ENCODE measurements around the gene IGDCC3.

GRCh38 chr15:65328506-65329287 is 49.1 kb downstream of the IGDCC3 start:
- TF ChIP-seq MYC (IDR thresholded peaks at IDR 0.05; ENCODE audit: low read depth, low read length), result no peak
- TF ChIP-seq CTCF (IDR thresholded peaks at IDR 0.05; ENCODE audit: low read depth, low read length), result no peak
- no peak for TF ChIP-seq POLR2A (IDR thresholded peaks at IDR 0.05; ENCODE audit: extremely low read depth, insufficient read length)
- TF ChIP-seq MAX (IDR thresholded peaks at IDR 0.05; ENCODE audit: low read depth, low read length), result no peak

All from NB4 (cell line).